Lower leg skin (tissue), 4 donors: Measurements from ENCODE around the gene MT1H. TPM values are rescaled to one million over a fixed set of nuclear protein-coding genes. Genes with fewer than 3 reads are reported as not detected.

Source experiments
- DNase-seq, 2 donors: peaks; one replicate each; pipeline ENCODE4 v3.0.0-alpha.2; 2019; ENCODE audit warnings: low spot score in 2 of 2
- H3K4me3 ChIP-seq: fragments of 200-600 bp; sonication (generic); 2 replicates; pipeline ENCODE4 v1.5.1; 2017; ENCODE audit warnings: mild to moderate bottlenecking, low read depth; ENCODE audit not compliant: poor library complexity, severe bottlenecking
- POLR2A ChIP-seq, 2 donors: fragments of 450-650 bp; IDR thresholded peaks; one replicate each; pipeline ENCODE4 v1.6.1; 2016 to 2017; ENCODE audit warnings: antibody characterized with exemption in 2 of 2, mild to moderate bottlenecking in 1 of 2, moderate library complexity in 1 of 2
- WGBS, 2 donors: methylation state at CpG; one replicate each; pipeline ENCODE4 v1.1.5; 2018; 5-methylcytosine and 5-hydroxymethylcytosine counted together
- intact Hi-C: fragments of 100-400 bp; cut with DNase I; formaldehyde crosslinking; loops from one replicate; pipeline ENCODE4 v1.15.0; 2023; ENCODE audit warnings: low total_unique reads
- total RNA-seq, 4 donors: library from RNA; depleted of rRNA; stranded (reverse); fragments of >200 nt; gene quantifications; one replicate each; pipeline ENCODE4 v1.1.0, GENCODE V29; 2016
- TF ChIP-seq, protein P1 (sequence below), 3 donors: fragments of 450-650 bp; IDR thresholded peaks; one replicate each; pipeline ENCODE4 v1.5.1; 2016; ENCODE audit warnings: antibody characterized with exemption in 3 of 3, mild to moderate bottlenecking in 3 of 3, moderate library complexity in 2 of 3

MT1H gene
- total RNA-seq, 4 donors from 2014 or later = 1.2 to 3.9 TPM; not detected in 2

DNA sequence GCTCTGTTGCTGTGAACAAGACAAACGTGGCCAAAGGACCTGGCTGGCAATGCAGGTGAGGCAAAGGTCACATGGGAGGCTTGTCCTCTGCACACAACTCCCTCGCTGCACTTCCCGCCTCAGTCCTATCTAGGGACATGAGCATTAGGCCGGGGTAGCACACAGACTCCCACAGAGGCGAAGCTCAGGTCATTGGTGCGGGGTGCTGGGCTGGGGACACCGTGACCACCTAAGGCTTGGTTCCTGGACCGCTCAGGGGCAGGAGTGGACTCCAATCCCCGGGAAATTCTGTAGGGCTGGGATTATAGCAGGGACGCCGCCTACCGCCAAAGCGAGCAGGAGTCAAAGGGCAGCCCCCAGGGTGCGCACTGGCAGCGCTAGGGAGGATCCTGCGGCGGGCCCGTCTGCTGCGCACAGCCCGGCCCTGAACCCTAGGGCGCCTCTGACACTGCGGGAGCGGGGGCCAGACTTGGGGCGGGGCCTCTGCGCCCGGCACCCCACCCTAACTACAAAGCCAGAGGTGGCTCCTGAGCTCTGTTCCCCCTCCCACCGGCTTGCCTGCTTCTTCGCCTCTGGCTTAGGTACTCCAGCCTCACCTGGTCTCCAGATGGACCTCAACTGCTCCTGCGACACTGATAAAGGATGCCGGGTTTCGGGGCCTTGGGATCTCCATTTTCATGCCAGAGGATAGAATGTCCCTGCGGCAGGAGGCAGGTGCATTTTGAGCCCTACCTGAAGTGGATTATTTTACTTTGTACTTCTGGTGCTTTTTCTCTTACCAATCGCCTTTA, 21.8 kb upstream of the MT1H start:
- 52 to 63% methylated on average over 22 to 29 of the region's 33 CpGs for WGBS, 2 donors
- no peak overlapping the region for H3K4me3 ChIP-seq
- intact Hi-C loops = no loop called here
- TF ChIP-seq, protein P1, sequence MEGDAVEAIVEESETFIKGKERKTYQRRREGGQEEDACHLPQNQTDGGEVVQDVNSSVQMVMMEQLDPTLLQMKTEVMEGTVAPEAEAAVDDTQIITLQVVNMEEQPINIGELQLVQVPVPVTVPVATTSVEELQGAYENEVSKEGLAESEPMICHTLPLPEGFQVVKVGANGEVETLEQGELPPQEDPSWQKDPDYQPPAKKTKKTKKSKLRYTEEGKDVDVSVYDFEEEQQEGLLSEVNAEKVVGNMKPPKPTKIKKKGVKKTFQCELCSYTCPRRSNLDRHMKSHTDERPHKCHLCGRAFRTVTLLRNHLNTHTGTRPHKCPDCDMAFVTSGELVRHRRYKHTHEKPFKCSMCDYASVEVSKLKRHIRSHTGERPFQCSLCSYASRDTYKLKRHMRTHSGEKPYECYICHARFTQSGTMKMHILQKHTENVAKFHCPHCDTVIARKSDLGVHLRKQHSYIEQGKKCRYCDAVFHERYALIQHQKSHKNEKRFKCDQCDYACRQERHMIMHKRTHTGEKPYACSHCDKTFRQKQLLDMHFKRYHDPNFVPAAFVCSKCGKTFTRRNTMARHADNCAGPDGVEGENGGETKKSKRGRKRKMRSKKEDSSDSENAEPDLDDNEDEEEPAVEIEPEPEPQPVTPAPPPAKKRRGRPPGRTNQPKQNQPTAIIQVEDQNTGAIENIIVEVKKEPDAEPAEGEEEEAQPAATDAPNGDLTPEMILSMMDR (IDR thresholded peaks at IDR 0.05) = no peak
- no peak for TF ChIP-seq POLR2A (IDR thresholded peaks at IDR 0.05)
- no peak for DNase-seq

DNA sequence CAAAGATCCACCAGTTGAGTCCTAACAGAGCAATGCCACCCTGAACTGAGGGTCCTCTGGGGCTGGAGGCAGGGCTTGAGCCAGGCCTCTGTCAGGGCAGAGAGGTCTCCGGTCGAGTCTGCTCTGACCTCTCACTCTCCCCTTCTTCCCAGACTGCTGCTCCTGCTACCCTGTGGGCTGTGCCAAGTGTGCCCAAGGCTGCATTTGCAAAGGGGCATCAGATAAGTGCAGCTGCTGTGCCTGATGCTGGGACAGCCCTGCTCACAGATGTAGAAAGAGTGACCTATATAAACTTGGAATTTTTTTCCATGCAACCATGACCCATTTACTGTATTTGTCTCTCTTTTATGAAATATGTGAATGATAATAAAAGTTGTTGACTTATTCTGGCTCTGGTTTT, 20.3 kb upstream of the MT1H start:
- no peak for TF ChIP-seq POLR2A (IDR thresholded peaks at IDR 0.05)
- TF ChIP-seq, protein P1 (IDR thresholded peaks at IDR 0.05) = no peak
- 87 to 96% methylated on average over 2 of the region's 2 CpGs for WGBS, 2 donors
- no peak overlapping the region for H3K4me3 ChIP-seq
- no peak for DNase-seq
- intact Hi-C loops = no loop called here

DNA sequence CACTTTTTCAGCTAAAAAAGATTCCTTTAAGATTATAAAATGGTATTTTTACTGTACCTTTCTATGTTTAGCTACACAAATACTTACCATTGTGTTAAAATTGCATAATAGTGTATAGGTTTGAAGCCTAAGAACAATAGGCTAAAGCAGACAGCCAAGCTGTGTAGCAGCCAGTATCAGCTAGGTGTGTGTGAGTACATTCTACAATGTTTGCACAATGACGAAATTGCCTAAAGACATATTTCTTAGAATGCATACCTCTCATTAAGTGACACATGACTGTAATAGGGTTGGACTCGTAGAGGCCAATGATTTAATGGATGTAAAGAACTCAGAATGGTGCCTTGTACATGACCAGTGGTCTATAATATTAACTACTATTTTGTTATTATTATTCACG, 19.8 kb upstream of the MT1H start:
- whole genome bisulfite sequencing, 2 donors = 61 to 72% methylated on average over 3 of the region's 3 CpGs
- intact Hi-C loops = no loop called here
- H3K4me3 ChIP-seq = no peak overlapping the region
- TF ChIP-seq, protein P1 (IDR thresholded peaks at IDR 0.05) = no peak
- no peak for TF ChIP-seq POLR2A (IDR thresholded peaks at IDR 0.05)
- DNase-seq = no peak

DNA sequence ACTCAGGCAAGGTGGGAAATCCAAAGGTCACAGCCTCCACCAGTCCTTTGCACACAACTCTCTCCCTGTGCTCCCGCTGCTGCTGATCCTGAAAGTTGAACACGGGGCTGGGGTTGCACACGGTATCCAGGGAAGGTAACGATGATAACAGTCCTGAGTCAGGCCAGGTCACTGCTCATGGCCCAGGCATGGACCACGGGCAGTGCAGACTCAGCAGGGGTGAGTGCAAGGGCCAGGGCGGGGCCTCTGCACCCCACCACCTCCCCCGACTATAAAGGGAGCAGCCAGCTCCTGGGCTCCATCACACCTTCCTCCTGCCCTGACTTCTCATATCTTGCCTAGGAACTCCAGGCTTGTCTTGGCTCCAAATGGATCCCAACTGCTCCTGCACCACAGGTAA, 18.0 kb upstream of the MT1H start, which contains the start of gene MT1B:
Gene MT1B (plus strand): TSS at position 301 of the 400 bp plus-strand sequence. CDS start 68 bp downstream, at position 369.
- TF ChIP-seq POLR2A (IDR thresholded peaks at IDR 0.05) = no peak
- TF ChIP-seq, protein P1 (IDR thresholded peaks at IDR 0.05) = no peak
- H3K4me3 ChIP-seq = no peak within 1 kb of the TSS
- intact Hi-C loops = no loop called here
- DNase-seq = no peak
- 76 to 77% methylated on average over 7 of the region's 7 CpGs for WGBS, 2 donors

DNA sequence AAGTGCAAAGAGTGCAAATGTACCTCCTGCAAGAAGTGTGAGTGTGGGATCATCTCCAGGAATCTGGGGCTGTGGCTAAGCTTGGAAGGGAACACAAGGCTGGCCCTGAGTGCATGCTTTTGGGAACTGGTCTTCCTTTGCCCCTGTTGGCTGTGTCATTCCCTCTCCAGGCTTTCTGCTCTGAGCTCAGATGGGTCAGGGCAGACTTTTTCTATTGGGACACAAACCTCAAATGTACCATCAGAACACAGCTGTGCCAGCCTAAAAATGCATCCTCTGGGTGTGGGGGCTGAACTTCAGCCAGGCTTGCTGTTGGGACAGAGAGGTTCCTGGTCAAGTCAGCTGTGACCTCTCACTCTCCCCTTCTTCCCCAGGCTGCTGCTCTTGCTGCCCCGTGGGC, 17.0 kb upstream of the MT1H start:
- DNase-seq = no peak
- no peak overlapping the region for H3K4me3 ChIP-seq
- WGBS, 2 donors = 23 to 44% methylated on average over 1 of the region's 1 CpG
- intact Hi-C loops = no loop called here
- TF ChIP-seq POLR2A (IDR thresholded peaks at IDR 0.05) = no peak
- TF ChIP-seq, protein P1 (IDR thresholded peaks at IDR 0.05) = no peak
